GM23248 (cell line): ENCODE data around the gene SGPP2. TPM values are rescaled to one million over a fixed set of nuclear protein-coding genes. Genes with fewer than 3 reads are reported as not detected.

Source experiments
- DNase-seq: peaks from one replicate; pipeline ENCODE4 v3.0.0-alpha.2; 2015
- H2AFZ ChIP-seq: fragments of 200-600 bp; sonication (generic); 2 replicates; pipeline ENCODE4 v1.6.1; 2016; ENCODE audit warnings: antibody characterized with exemption
- H3F3A ChIP-seq: fragments of 200-600 bp; sonication (generic); 2 replicates; pipeline ENCODE4 v1.6.1; 2016; ENCODE audit warnings: mild to moderate bottlenecking, antibody characterized with exemption, mixed run types; ENCODE audit not compliant: insufficient read depth
- H3K27ac ChIP-seq: fragments of 200-600 bp; sonication (generic); 2 replicates; pipeline ENCODE4 v1.5.1; 2016; ENCODE audit warnings: mild to moderate bottlenecking
- H3K27me3 ChIP-seq: fragments of 200-600 bp; sonication (generic); replicated peaks from 2 replicates; pipeline ENCODE4 v1.6.1; 2016; ENCODE audit warnings: mild to moderate bottlenecking; ENCODE audit not compliant: insufficient read depth
- H3K36me3 ChIP-seq: fragments of 200-600 bp; sonication (generic); 2 replicates; pipeline ENCODE4 v1.6.1; 2016; ENCODE audit warnings: low read depth, mild to moderate bottlenecking
- H3K4me1 ChIP-seq: fragments of 200-600 bp; sonication (generic); 2 replicates; pipeline ENCODE4 v1.6.1; 2016; ENCODE audit warnings: mild to moderate bottlenecking; ENCODE audit not compliant: insufficient read depth
- H3K4me2 ChIP-seq: fragments of 200-600 bp; sonication (generic); one replicate; pipeline ENCODE4 v1.6.1; 2016; ENCODE audit warnings: mild to moderate bottlenecking; ENCODE audit not compliant: unreplicated experiment
- H3K4me3 ChIP-seq: fragments of 200-600 bp; sonication (generic); 2 replicates; pipeline ENCODE4 v1.5.1; 2016; ENCODE audit warnings: mild to moderate bottlenecking
- H3K79me2 ChIP-seq: fragments of 200-600 bp; sonication (generic); 2 replicates; pipeline ENCODE4 v1.6.1; 2016; ENCODE audit warnings: mild to moderate bottlenecking; ENCODE audit not compliant: insufficient read depth
- H3K9ac ChIP-seq: fragments of 200-600 bp; sonication (generic); 2 replicates; pipeline ENCODE4 v1.6.1; 2016; ENCODE audit warnings: mild to moderate bottlenecking
- H3K9me2 ChIP-seq: fragments of 200-600 bp; sonication (generic); 2 replicates; pipeline ENCODE4 v1.6.1; 2016; ENCODE audit warnings: mixed run types, mild to moderate bottlenecking, moderate library complexity; ENCODE audit not compliant: insufficient read depth
- H3K9me3 ChIP-seq: fragments of 200-600 bp; sonication (generic); one replicate; pipeline ENCODE4 v1.6.1; 2017; ENCODE audit warnings: low read depth
- H4K20me1 ChIP-seq: fragments of 200-600 bp; sonication (generic); 2 replicates; pipeline ENCODE4 v1.6.0; 2016; ENCODE audit not compliant: insufficient read depth
- EZH2 ChIP-seq: fragments of 200-600 bp; sonication (generic); IDR thresholded peaks from 2 replicates; pipeline ENCODE4 v1.6.1; 2018; ENCODE audit warnings: antibody characterized with exemption, mild to moderate bottlenecking; ENCODE audit not compliant: insufficient read depth, poor library complexity, severe bottlenecking
- EZH2phosphoT487 ChIP-seq: fragments of 200-600 bp; sonication (generic); IDR thresholded peaks from 2 replicates; pipeline ENCODE4 v1.6.1; 2018; ENCODE audit warnings: antibody characterized with exemption, moderate library complexity, mild to moderate bottlenecking, low read depth; ENCODE audit not compliant: insufficient read depth
- WGBS, 2 experiments: methylation state at CpG; one replicate each; pipeline ENCODE4 v1.1.6; 2015 to 2017; ENCODE audit warnings: low lambda C conversion rate in 2 of 2, low coverage in 1 of 2; ENCODE audit errors: missing lambda C conversion rate in 2 of 2; 5-methylcytosine and 5-hydroxymethylcytosine counted together
- in situ Hi-C: fragments of 300-500 bp; cut with MboI; formaldehyde crosslinking; loops from 2 replicates; pipeline ENCODE4 v1.15.0; 2020
- polyA plus RNA-seq: library from polyadenylated mRNA; unstranded; fragments of >200 nt; fragmentation: Nextera tagmentation; extraction: Ambion mirVana; gene quantifications from 2 replicates; pipeline ENCODE4 v1.2.1, GENCODE V29; 2016
- total RNA-seq: library from RNA; depleted of rRNA; stranded (reverse); fragments of >200 nt; shearing (Covaris generic); gene quantifications from 2 replicates; pipeline ENCODE4 v1.2.3, GENCODE V29; 2014

The SGPP2 gene
- total and polyA plus RNA-seq, 2 experiments from 2014 or later: not detected

DNA sequence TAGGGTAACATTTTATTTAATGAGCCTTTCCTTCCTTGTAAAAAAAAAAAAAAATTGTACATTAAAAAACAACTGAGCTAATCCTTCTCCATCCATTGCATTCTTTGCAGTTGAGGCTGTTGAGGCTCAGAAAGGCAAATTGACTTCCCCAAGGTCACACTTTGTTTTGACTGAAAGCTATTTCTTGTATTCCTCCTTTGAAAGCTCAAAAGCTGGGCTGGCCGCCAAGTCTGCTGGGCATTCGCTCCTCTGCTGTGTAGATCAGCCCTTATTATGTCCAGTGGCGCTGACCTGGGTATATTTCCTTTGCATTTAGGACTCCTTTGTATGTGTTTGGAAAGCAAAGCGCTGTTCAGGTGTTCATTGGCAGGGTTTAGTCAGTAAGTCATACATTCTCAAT, 44.0 kb downstream of the SGPP2 start:
- H3K9ac ChIP-seq: no peak overlapping the region
- no peaks in the 10 kb centered on the region for H3K36me3 ChIP-seq
- no peak overlapping the region for H3K4me2 ChIP-seq
- no peaks in the 10 kb centered on the region for H3K4me1 ChIP-seq
- TF ChIP-seq EZH2phosphoT487: no peak
- TF ChIP-seq EZH2: no peak
- H3K27ac ChIP-seq: no peak overlapping the region
- no peaks in the 10 kb centered on the region for H3K79me2 ChIP-seq
- peaks cover 6% of the 10 kb centered on the region; the same call in 1 of the 2 replicates for H3K27me3 ChIP-seq
- DNase-seq: peak; percentile 6
- H3F3A ChIP-seq: no peaks in the 10 kb centered on the region
- in situ Hi-C loops: no loop called here
- H3K9me2 ChIP-seq: no peaks in the 10 kb centered on the region
- 29 to 42% methylated on average over 4 of the region's 4 CpGs for WGBS, 2 experiments
- no peak overlapping the region for H2AFZ ChIP-seq
- H3K9me3 ChIP-seq: no peaks in the 10 kb centered on the region
- H3K4me3 ChIP-seq: no peak overlapping the region
- H4K20me1 ChIP-seq: no peaks in the 10 kb centered on the region

DNA sequence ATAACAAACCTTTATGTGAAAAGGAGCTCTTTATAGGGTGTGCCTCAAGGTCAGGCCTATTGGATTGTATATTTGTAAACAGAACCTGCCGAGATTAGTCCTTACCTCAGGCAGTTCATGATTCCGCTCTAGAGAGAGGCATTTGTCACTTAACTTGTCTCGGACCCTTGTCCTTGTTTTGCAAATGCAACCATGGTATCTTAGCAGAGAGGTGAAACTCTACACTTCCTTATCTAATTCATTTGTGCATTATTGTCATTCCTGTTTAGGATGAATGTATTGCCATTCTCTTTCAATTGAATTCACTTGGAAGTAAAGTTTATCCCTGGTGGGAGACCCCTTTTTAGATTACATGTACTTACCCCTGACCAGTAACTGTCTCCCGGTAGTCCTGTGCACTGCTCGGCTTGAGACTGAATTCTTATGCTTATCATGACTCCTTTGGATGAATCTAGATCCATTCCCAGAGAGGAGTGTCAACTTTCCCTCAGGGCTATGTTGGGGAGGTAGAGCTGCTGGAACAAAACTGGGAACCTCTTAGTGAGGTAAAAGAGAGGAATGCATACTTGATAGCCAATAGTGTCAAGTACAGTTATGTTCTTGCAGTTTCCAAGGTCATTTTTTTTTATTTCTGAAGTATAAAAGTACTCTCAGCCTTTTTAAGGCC, 46.6 kb downstream of the SGPP2 start:
- in situ Hi-C loops: no loop called here
- Histone ChIP-seq H3K27me3 (no peaks in the 10 kb centered on the region), H4K20me1 (no peaks in the 10 kb centered on the region), H3K36me3 (no peaks in the 10 kb centered on the region), H3K79me2 (no peaks in the 10 kb centered on the region), H3K4me1 (no peaks in the 10 kb centered on the region), H3K9ac (no peak overlapping the region), H3K9me3 (no peaks in the 10 kb centered on the region), H3K27ac (no peak overlapping the region), H3K9me2 (no peaks in the 10 kb centered on the region), H2AFZ (no peak overlapping the region), H3K4me3 (no peak overlapping the region), H3F3A (no peaks in the 10 kb centered on the region), H3K4me2 (no peak overlapping the region)
- TF ChIP-seq EZH2 (no peak), EZH2phosphoT487 (no peak)
- DNase-seq: no peak
- 45 to 48% methylated on average over 5 of the region's 5 CpGs for WGBS, 2 experiments

DNA sequence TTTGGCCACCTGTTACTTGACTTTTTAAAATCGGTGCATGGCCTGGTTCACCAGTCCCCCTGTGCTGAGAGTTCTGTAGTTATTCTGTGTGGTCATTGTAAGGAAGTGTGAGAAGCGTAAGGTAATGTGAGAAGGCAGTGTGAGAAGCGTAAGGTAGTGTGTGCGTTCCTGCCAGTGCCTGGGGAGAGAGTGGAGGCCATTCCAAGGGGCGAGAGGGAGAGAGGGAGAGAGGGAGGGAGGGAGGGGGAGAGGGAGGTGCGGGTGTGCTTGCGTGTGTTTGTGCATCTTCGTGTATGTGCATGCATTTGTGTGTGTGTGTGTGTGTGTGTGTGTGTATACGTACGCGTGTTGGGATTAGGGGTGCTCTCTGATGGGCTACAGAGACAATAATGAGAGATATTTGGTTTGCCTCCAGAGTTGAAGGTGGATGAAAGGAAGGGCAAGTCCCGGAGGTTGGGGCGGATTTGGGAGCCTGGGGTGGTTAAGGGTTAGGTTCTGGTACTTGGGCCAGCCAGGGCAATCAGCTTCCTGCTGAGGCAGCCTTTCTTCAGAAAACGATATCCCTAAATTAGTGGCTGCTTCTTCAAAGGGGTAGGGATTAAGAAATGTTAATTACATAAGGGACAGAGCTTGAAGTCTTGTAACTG, 53.7 kb downstream of the SGPP2 start:
- no peak overlapping the region for H3K9ac ChIP-seq
- H3K9me2 ChIP-seq: no peaks in the 10 kb centered on the region
- TF ChIP-seq EZH2phosphoT487: no peak
- no peak for TF ChIP-seq EZH2
- no peaks in the 10 kb centered on the region for H3K79me2 ChIP-seq
- H4K20me1 ChIP-seq: no peaks in the 10 kb centered on the region
- peaks cover 1% of the 10 kb centered on the region; the same call in 1 of the 2 replicates for H3K27me3 ChIP-seq
- no peak overlapping the region for H3K4me2 ChIP-seq
- no peaks in the 10 kb centered on the region for H3F3A ChIP-seq
- DNase-seq: no peak
- H3K4me1 ChIP-seq: no peaks in the 10 kb centered on the region
- no peak overlapping the region for H3K27ac ChIP-seq
- H3K4me3 ChIP-seq: no peak overlapping the region
- no peaks in the 10 kb centered on the region for H3K9me3 ChIP-seq
- WGBS, 2 experiments: 44 to 45% methylated on average over 8 to 14 of the region's 14 CpGs
- H2AFZ ChIP-seq: no peak overlapping the region
- no peaks in the 10 kb centered on the region for H3K36me3 ChIP-seq
- in situ Hi-C loops: no loop called here

DNA sequence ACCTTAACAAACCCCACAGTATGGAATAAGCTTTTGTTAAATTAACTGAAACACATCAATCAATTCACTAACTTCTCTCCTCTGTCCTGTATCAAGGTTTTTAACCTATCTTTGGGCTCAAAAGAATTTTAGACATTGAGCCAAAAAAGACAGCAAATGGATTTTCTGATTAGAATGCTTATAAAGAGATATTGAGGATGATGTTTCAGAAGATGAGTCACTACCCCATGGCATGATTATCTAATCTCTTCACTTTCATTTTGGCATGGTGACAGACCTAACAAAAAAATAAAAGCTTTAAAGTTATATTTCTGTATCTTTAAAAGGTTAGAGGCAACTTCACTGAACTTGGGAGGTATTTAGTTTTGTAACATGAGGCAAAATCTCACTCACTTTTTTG, 55.5 kb downstream of the SGPP2 start:
- Histone ChIP-seq H3K4me1 (no peaks in the 10 kb centered on the region), H3K79me2 (no peaks in the 10 kb centered on the region), H3K4me3 (no peak overlapping the region), H4K20me1 (no peaks in the 10 kb centered on the region), H3K4me2 (no peak overlapping the region), H3K36me3 (no peaks in the 10 kb centered on the region), H2AFZ (no peak overlapping the region), H3K9me2 (no peaks in the 10 kb centered on the region), H3K9ac (no peak overlapping the region), H3K9me3 (no peaks in the 10 kb centered on the region), H3F3A (no peaks in the 10 kb centered on the region), H3K27ac (no peak overlapping the region), H3K27me3 (peaks cover 14% of the 10 kb centered on the region)
- in situ Hi-C loops: no loop called here
- TF ChIP-seq EZH2phosphoT487 (no peak), EZH2 (no peak)
- no peak for DNase-seq
